NCI-H146 treated with DMSO at 0.1 percent for 48 hours (cell line): ENCODE data around the gene PPIB.

Source experiments
- DNase-seq: peaks from one replicate; lab custom pipeline; 2025; ENCODE audit not compliant: unreplicated experiment; lab: John Stamatoyannopoulos, UW

The PPIB gene

DNA sequence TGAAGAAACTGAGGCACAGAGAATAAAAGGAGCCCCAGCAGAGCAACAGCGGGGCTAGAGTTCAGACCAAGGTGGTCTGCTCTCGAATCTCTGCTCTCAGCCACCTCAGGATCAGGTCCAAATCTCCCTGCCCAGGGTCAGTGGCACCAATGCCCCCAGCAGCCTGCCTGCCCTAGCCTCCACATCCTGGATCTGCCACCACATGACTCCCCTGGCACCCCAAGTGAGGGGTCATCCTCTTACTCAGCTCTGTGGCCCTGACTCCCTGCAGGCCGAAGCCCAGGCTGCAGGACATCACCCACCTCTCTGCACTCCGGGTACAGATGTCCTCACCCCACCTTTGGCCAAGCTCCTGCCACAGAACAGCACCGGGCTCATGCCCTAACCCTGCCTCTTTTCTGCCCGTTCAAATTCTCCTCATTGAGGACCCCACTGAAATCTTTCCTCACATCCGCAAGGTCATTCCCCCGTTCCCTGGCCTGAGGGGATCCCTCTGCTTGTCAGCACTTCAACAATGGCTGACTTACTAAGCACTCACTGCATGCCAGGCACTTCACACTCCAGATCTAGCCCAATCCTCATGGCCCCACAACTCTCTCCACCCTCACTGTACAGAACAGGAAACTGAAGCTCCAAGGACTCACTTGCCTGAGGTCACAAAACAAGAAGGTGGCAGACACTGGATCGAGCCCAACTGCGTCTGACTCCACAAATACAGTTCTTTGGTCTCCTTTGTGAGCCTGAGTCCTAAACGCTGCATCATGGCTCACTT is 4.3 kb downstream of the PPIB start:
- DNase-seq = no peak

DNA sequence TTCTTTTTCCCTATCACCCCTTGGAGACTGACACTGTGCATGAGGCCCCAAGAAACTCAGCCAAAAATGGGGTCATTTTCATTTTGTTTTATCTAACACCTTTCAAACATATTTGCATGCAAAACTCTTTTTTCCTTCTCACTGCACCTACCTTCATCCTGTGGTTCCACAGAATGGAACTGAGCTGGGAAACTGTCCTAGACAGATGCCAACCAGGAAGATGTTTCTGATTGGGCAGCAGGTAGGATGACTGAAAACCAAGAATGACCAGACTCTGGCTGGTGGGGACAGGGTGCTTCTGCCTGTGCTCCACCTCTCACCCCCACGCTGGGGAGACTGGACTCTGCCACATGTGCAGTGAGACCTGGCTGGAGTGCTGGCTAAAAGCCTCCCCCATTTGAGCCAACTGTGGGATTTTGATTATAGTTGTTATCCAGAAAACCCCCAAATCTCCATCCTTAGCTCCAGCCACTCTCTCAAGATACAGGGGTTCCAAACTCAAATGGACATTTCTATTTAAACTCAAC is 5.2 kb downstream of the PPIB start:
- DNase-seq = no peak

DNA sequence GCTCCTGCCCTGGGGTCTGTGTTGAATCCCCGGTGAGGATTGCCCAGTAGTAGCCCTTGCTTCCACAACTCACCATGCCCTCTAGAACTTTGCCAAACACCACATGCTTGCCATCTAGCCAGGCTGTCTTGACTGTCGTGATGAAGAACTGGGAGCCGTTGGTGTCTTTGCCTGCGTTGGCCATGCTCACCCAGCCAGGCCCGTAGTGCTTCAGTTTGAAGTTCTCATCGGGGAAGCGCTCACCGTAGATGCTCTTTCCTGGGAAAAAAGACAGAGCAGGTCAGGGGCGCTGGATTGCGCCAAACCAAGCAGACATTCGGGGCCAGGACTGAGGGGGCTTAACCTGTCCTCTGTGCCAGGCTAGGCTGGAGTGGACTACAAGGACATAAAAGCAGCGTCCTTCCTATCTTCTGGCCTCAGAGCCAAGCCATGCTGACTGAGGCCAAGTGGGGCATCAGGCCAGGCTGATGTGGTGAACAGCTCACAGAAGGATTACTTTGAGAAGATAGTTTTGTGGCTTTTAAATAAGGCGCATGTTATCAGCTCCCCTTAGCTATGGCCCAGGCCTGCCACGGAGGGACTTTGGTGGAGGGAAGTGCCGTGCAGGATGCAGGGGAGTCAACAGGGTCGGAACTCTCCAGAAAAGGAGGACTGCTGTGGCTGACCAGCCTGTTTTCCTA is 6.0 kb downstream of the PPIB start:
- no peak for DNase-seq

DNA sequence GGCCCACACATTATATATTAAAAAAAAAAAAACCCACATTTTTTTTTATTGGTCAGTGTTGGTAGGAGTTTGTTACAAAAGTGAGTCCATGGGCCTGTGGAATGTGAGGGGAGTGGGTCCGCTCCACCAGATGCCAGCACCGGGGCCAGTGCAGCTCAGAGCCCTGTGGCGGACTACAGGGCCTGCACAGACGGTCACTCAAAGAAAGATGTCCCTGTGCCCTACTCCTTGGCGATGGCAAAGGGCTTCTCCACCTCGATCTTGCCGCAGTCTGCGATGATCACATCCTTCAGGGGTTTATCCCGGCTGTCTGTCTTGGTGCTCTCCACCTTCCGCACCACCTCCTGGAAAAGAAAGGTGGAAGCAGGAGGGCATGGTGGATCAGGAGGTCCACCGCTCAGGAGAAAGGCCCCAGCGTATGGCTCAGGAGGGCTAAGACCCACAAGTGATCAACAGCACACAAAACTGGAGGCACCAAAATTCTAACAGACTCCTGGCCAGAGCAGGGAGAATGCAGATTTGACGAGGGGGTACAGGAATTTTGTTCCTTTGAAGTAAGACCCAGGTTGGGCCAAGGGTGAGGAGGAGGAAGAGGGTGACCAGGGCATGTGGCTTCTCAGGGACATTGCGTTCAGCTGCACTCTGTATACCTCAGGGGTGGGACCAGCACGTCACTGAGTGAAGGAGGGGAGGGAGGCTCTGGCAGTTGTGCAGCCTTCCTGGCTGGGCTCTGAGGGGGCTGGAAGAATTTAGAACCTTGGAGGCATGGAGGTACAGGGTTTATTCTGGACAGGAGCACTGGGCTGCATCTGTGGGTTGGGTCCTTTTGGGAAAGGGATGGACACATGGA is 6.8 kb downstream of the PPIB start:
- no peak for DNase-seq

DNA sequence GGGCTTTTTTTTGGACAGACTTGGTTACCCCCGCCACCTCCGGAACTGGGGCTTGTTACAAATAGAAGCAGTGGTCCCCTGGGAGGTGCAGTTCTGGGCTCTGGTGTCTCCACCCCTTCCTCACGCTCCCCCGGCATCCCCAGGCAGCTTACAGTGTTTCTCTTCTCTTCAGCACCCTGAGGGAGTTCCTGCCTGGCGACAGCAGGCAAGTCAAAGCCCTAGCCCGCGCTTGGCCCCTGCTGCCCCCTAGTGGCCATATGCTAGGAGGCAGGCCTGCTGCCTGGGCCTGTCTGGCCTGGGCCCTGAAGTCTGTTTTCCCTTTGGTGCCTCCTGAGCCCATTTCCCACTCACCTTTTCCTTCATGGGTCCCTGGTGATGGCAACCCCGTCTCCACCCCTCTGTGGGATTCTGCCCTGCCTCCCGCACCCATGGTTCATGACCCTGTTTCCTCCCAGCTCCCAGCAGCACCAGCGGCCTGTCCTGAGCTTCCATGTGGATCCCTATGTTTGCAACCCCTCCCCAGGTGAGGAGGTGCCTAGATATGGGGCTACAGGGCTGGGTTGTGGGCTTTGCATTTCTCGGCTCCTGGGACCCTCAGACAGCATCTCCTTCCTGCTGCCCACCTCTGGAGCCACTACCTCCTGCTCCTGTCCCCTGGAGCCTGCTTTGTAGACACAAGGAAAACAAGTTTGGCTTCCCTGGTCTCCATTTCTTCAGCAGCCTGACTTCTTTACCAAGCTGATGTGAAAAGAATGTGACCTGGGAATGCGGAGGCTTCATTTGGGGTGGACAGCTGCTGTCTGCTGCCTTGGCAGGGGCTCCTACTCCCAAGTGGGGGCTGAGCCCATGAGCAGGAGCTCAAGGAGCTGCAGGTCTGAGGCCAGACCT is 9.1 kb downstream of the PPIB start:
- DNase-seq = peak; percentile 39

DNA sequence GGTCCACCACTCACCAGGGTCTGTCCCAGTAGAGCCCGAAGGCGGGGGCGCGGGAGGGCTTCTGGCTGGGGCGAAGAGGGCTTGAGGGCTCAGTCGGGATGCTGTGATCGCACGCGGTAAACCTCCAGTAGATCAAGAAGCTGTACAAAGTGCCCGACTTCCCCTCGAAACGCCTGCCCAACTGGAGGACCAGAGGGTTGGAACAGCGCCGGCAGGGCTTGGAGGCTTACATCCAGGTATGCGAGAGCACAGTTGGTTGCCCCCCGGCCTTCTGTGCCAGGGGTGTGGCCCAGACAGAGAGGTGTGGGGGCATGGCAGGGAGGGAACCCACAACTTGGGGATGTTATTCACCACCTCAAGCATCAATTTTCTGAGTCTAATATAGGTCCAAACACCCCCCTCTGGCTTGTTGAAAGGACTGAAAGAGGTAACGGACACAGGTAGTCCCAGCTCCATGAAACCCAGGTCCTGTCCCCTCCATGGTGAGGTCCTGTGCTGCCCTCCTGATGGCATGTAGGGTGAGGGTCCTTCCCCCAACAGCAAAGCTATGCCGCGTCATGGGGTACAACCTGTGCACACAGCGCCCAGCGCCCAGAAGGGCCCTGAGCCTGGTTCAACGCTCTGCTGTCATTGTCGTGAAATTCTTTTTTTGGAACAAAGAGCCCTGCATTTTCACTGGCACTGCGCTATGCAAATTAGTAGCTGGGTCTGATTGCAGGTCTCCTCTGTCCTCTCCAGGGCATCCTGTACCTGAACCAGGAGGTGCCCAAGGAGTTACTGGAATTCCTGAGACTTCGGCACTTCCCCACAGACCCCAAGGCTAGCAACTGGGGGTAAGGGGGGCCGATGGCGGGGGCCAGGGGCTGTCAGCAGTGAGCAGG is 10.1 kb downstream of the PPIB start:
- DNase-seq = no peak

DNA sequence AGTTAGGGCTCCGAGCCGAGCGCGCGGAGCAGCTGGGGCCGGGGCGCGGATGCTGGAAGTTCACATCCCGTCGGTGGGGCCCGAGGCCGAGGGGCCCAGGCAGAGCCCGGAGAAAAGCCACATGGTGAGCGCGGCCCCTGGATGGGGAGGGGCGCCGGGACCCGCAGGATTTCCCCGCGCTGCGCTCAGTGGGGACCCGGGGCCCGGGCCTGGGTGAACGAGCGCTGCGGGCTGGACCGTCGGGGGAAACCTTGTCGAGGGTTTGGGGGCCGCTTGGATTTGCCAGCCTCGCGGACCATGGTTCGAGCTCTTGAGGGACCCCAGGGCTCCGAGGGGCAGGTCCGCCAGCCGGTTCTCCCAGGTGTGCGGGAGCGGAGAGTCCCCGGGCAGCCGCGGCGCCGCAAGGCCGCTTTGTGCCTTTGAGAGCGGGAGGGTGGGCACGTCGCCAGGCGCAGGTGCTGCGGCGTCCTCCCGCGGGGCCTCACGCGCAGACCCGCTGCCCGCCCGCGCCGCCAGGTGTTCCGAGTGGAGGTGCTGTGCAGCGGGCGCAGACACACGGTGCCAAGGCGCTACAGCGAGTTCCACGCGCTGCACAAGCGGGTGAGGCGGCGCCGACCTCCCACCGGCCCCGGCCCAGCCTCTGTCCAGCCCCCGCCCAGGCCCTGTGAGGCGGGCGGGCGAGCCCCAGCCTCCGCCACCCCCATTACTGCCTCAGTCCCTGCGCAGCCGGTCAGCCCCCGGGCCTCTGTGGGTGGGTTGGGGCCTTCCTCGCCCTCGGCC is 10.9 kb downstream of the PPIB start, which contains the start of gene SNX22:
SNX22 (plus strand) TSS at position 5 of the 780 bp plus-strand sequence; CDS start at position 50, 45 bp downstream.
- no peak for DNase-seq

DNA sequence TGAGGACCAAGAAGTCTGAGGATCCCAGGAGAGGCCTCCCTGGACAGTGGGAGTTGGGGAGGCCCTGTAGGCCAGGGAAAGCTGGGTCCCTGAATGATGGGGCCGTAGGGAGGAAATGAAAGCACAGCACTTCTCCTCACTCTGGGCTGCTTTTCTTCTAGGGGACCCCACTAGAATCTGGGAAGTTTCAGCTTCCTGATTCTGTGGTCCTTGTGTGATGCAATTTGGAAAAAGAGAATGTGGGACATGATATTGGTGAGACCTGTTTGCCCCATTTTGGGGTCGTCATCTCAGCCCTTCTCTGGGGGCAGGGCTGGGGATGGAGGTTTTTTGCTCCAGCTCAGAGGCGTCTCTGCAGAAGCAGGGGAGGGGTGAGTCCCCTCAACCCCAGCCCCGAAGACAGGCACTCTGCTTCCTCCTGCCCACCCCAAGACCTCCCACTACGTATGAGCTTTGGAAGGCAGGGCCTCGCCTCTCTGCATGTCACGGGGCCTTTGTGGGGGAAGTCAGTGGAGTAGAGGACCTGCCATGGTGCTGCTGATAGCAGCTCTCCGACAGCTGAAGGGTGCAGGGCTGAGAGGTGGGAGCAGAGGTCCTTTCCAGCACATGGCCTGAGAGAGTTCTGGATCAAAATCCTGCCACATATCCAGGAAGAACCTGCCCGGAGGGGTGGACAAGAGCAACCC is 12.8 kb downstream of the PPIB start:
- DNase-seq = no peak

DNA sequence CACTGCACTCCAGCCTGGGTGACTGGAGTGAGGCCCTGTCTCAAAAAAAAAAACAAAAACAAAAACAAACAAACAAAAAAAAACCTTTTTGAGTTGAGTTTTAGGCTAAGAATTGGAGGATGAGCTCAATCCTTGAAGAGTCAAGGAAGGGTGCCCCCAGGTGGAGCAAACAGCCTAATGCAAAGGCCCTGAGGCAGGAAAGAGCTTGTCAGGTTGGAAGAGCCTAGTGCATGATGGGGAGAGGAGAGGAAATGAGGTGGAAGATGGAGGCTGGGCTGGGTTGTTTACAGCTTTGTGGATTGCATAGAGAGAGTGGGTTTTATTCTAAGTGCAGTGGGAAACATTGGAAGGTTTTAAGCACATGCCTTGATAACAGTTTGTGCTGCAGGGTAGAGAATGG is 13.4 kb downstream of the PPIB start:
- DNase-seq = no peak

DNA sequence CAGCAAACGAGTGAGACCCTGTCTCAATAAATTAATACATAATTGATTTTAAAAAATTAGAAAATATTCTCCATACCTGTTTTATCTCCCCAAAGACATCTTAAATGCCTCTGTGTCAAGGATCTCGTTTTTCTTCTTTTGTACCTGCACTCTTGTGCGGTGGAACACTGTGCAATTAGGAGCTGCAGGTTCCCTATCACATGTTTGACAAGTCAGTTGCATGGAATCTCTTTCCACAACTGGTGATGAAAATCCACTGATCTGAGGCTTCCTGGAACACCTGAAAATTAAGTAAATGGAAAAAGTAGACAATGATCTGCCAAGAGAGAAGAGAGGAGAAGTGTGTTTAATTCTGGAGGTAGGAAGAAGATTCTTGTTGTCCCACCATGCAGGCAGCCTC is 14.2 kb downstream of the PPIB start:
- no peak for DNase-seq

DNA sequence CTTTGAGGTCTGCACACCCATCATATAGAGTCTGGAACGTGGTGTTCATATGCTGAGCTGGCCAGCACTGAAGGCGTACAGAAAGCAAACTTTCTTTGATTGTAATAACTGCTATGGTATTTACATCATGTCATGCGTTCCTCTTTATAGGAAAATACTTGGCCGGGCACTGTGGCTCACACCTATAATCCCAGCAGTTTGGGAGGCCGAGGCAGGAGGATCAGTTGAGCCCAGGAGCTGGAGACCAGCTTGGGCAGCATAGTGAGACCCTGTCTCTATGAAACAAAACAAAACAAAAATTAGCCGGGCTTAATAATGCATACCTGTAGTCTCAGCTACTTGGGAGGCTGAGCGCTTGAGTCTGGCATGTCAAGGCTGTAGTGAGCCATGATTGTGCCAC is 14.7 kb downstream of the PPIB start:
- no peak for DNase-seq

DNA sequence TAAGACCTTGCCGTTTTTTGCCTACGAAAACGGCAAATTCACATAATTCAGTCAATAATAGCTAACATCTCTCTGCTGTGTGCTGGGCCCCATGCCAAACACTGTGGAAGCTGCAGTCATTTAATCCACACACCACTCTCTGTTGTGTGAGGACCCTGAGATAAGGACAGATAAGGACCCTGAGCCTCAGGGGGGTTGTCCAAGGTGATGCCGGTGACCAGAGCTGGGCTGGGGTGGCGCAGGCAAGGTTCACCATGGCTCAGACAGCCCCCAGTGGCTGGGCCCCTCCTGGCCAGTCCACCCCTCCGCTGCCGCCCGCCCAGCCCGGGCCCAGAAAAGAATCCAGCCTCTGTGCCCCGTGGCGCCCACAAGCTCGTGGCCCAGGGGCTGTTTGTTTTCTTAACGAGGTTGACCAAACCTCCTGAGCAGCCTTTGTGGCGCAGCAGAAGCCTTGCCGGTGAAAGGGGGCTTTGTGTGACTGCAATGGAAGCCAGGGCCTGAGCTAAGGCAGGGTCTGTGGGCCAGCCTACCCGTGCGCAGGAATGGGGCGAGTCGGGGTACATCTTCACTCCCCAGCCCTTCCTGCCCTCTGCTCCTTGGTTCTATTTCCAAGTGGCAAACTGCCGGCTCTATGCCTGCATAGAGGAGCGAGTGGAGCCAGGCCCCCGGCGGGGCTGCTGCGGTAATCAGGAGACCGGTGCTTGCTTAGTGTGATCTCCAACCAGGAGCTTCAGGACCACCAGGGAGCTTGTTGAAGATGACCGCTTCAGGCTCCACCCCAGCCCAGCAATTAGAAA is 15.7 kb downstream of the PPIB start:
- no peak for DNase-seq

DNA sequence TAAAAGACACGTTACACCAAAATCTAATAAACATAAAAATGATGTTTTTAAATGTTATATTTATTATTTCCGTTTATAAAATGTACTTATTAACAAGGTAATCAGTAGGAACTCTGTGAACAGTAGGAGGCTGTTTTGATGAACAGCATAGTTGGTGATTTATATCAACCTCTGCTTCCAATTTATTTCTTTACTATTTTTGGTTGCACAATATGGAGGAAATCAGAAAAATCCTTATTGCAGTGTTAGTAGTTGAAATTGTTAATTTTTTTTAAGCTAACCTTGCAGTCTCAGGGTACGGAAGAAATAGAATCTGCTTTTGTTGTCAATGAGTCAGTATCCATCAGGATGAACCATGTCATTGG is 16.3 kb downstream of the PPIB start:
- DNase-seq = no peak

DNA sequence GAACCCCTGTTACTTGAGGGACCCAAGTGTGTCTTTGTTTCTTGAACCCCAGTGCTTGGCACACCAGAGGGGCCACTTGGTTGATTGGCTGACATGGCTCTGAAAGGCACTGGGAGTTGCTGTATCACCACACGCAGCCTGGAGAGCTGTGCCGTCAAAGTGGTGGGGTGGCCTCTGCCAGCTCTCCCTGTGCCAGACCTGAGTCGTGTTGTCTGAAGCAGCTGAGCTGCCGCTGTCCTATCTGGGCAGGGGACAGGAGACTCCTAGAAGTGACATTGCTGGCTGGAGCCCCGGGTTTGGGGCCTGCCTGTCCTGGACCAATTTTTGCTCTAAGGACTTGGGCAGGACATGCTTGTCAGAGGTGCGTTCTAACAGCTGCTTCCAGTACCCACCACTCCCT is 16.8 kb downstream of the PPIB start:
- DNase-seq = no peak

DNA sequence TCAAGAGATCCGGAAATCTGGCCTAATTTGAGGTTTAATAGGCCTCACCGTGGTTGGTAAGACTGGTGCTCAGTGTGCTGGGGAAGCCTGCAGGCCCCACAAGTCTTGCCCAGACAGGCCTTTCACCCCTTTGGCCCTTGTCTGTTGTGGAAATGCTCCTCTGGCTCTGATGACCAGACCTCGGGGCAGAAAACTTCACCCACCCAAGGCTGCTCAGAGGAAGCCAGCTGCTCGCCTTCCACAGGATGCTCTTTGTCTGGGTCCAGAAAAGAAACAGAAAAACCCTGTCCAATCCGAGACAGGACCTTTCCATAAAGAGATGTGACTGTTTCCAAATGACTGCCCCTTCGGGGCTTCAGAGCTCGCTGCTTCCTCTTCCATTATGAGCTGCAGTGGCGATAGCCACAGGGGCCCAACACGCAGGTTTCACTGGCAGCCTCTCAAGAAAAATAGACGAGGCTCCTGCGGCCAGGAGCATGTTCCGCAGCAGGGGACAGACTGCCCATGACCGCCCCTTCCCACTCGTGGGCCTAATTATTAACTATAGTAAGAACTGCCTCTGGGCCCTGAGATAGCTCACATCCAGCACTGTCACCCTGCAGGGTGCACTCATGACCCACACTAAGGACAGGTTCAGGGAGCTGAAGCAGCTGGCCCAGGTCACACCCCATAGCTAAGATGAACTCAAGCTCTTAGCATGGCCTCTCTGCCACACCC is 18.1 kb downstream of the PPIB start:
- no peak for DNase-seq

DNA sequence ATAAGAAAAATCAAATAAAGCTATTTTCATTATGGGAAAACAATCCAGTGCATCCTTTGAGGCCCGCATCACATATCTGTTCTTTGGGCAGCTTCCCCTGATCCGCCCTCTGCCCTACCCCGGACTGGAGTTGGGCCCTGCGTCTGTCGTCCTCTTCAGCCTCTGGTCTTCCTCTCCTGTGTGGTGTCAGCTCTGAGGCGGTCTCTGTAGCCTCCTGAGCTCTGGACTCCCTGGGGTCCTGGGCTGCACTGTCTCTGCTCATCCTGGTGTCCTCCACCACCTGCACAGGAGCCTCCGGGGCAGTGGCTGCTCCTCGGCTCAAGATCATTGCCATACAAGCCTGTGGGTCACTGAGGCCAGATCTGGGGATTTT is 18.6 kb downstream of the PPIB start:
- no peak for DNase-seq

DNA sequence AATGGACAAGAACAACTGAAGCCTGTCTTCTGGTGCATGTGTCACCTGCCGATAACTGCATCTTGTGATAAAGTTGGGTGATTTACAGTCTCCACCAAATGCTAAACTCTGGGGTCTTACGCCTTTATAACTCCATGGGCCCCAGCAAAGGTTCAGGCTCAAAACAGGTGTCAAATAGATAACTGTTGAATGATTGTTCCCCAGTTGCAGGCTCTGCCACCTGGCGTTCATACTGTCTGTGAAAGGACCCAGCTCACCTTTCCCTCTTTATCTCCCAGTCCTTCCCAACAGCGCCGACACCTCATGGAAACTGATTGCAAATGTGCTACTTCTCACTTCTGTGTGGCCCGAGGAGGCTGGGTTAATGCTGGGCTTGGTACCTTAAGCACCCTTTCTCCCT is 19.5 kb downstream of the PPIB start:
- DNase-seq = no peak
